Activated B cell treated with CpG ODN at 0.5 μM for 24 hours (primary cell): ENCODE data around the gene IHH. TPM values are rescaled to one million over a fixed set of nuclear protein-coding genes. Genes with fewer than 3 reads are reported as not detected.

ENCODE experiments used
- ATAC-seq: fragments of 200-7000 bp; cut with Tn5 transposase; one replicate; pipeline ENCODE4 v1.10.0; 2021; ENCODE audit warnings: low read depth, mild to moderate bottlenecking, moderate library complexity
- CTCF ChIA-PET: fragments of 350-600 bp; sonication (Branson Sonifier 250); formaldehyde crosslinking; loops from one replicate; lab custom pipeline; 2021; ENCODE audit warnings: antibody characterized with exemption; lab: Charles Lee
- POLR2A ChIA-PET: fragments of 350-600 bp; sonication (Branson Sonifier 250); formaldehyde crosslinking; loops from one replicate; lab custom pipeline; 2021; ENCODE audit warnings: antibody characterized with exemption; lab: Charles Lee
- DNase-seq: peaks from one replicate; pipeline ENCODE4 v3.0.0; 2022
- H3K27ac Mint-ChIP-seq: one replicate; pipeline ENCODE4 v1.8.0; 2020; ENCODE audit warnings: mixed read lengths
- H3K27me3 Mint-ChIP-seq: one replicate; pipeline ENCODE4 v1.8.0; 2021; ENCODE audit warnings: mixed read lengths
- H3K36me3 Mint-ChIP-seq: one replicate; pipeline ENCODE4 v1.8.0; 2021; ENCODE audit warnings: low read depth, mixed read lengths
- H3K4me1 Mint-ChIP-seq: one replicate; pipeline ENCODE4 v1.8.0; 2021; ENCODE audit warnings: mixed read lengths
- H3K4me3 Mint-ChIP-seq: one replicate; pipeline ENCODE4 v1.8.0; 2020; ENCODE audit warnings: mild to moderate bottlenecking, mixed read lengths
- H3K9me3 Mint-ChIP-seq: one replicate; pipeline ENCODE4 v1.8.0; 2020; ENCODE audit warnings: mixed read lengths
- intact Hi-C: fragments of 100-400 bp; cut with micrococcal nuclease; formaldehyde crosslinking; loops from one replicate; pipeline ENCODE4 v1.15.1; 2024
- total RNA-seq: library from RNA; stranded (reverse); gene quantifications from 2 replicates; pipeline ENCODE4 v1.2.3, GENCODE V29; 2022
- TF ChIP-seq, protein P1 (sequence below): fragments of 200-600 bp; IDR thresholded peaks from one replicate; pipeline ENCODE4 v1.8.0; 2022; ENCODE audit warnings: antibody characterized with exemption, mild to moderate bottlenecking

IHH gene
- total RNA-seq, 1 donor from 2014 or later = not detected

DNA sequence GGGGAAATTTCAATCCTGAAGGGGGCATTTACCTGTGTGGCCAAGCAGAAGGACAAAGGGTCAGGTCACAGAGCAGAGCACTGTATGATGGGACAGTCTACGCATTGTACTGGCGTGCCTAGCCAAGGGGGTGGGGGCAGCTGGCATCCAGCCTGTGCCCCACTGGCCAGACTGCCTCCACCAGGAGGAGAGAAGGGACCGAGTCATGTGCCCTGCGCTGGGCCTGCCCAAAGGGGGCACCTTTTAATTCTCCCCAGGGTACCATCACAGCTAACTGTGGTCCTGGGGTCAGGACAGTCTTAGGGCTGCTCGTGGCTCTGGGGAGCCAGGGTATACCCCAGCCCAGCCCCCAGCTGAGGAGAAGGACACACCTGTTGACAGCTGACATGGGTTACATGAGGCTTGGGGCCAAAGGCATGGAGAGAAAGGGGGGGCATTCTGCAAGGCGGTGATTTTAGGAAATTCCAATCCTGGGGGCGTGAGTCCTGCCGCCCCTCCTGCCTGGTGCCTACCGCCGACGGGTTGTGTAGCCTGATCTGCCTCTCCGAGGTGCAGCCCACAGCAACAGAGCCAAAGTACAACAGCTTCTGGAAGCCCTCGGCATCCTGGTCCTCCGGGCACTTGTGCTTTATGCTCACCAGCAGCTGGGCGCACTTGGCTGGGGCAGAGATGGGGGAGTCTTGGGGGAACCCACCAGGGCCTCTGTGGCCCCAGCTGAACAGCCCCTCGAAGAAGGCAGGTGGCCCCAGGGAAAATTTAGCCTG, 30.4 kb downstream of the IHH start:
- H3K27me3 Mint-ChIP-seq = peaks cover 36% of the 10 kb centered on the region
- POLR2A ChIA-PET = no interaction called here
- no peaks in the 10 kb centered on the region for H3K4me1 Mint-ChIP-seq

DNA sequence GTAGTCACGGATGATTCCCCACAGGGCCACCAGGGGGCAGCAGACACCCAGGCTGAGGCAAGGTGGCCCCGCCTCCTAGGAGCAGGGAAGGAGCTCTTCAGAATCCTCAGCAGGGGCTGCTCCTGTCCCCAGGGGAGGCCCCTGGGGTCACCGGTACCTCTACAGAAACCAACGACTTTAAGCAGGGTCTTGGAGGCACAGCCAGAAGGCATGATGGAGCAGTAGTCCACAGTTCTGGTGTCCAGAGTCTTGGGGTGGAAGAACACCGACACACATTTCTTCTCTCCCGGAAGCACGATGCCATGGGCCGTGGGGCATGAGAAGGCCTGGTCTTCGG, 30.9 kb downstream of the IHH start:
- TF ChIP-seq, protein P1, sequence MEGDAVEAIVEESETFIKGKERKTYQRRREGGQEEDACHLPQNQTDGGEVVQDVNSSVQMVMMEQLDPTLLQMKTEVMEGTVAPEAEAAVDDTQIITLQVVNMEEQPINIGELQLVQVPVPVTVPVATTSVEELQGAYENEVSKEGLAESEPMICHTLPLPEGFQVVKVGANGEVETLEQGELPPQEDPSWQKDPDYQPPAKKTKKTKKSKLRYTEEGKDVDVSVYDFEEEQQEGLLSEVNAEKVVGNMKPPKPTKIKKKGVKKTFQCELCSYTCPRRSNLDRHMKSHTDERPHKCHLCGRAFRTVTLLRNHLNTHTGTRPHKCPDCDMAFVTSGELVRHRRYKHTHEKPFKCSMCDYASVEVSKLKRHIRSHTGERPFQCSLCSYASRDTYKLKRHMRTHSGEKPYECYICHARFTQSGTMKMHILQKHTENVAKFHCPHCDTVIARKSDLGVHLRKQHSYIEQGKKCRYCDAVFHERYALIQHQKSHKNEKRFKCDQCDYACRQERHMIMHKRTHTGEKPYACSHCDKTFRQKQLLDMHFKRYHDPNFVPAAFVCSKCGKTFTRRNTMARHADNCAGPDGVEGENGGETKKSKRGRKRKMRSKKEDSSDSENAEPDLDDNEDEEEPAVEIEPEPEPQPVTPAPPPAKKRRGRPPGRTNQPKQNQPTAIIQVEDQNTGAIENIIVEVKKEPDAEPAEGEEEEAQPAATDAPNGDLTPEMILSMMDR = no peak
- DNase-seq (peak; percentile 65), ATAC-seq (peak; percentile 87)
- H3K9me3 Mint-ChIP-seq = no peaks in the 10 kb centered on the region
- no peak overlapping the region for H3K27ac Mint-ChIP-seq
- ChIA-PET POLR2A (no interaction called here), CTCF (interaction anchor here (0.5 to 3.6 kb wide), 18 partner anchors 8 to 500 kb away, joined by 3 to 40 read pairs (median 3); no protein-coding TSS in a partner anchor)
- H3K4me1 Mint-ChIP-seq = no peaks in the 10 kb centered on the region
- intact Hi-C loops = loop anchor here (1.0 kb wide), 4 partner anchors 26 to 176 kb away; no protein-coding TSS in a partner anchor
- H3K4me3 Mint-ChIP-seq = no peak overlapping the region
- peaks cover 35% of the 10 kb centered on the region for H3K27me3 Mint-ChIP-seq
- H3K36me3 Mint-ChIP-seq = no peaks in the 10 kb centered on the region

More for the DNA sequence above, 30.4 kb downstream of the IHH start:
- TF ChIP-seq, protein P1 = no peak
- Mint-ChIP-seq H3K36me3 (no peaks in the 10 kb centered on the region), H3K9me3 (no peaks in the 10 kb centered on the region), H3K27ac (no peak overlapping the region), H3K4me3 (no peak overlapping the region)
- intact Hi-C loops = no loop called here
- ATAC-seq = no peak
- DNase-seq = no peak
- CTCF ChIA-PET = interaction anchor here (0.5 to 3.6 kb wide), 17 partner anchors 8 to 499 kb away, joined by 3 to 40 read pairs (median 3); no protein-coding TSS in a partner anchor

DNA sequence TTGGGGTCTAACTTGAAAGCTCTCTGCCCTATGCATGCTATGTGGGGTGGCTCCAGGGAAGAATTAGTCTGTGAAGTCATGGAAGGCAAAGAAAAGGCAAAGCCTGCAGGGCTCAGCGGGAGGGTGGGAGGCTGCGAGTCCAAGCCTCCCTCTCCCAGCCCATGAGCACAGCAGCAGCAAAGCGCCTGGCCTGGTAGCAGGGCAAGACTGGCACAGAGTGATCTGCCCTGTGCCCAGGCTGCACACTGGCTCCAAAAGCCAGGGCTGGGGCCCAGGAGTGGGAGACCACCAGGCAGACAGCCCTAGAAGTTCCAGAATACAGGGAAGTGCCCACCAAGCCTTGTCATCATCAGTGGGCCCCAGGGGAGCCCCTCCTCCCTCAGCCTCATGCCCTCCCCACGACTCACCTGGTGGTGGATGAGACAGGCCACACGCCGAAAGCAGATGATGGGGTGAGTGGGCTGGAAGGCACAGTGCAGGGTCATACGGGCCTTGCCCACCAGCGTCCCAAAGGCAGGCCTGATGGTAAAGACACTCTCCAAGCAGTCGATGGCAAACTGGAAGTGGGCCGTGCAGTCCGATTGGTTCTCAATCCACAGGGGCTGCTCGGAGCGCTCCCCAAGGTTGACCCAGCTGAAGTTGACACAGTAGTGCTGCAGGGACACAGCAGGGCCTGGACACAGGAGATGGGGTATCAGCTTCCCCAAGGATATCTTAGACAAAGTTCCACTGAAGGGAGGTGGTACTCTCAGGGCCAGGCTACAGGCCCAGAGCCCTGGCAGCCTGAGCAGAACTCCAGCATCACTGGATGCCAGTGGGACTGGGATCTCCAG, 31.5 kb downstream of the IHH start:
- ATAC-seq (no peak), DNase-seq (no peak)
- intact Hi-C loops = loop anchor here (1.0 kb wide), 4 partner anchors 26 to 176 kb away; no protein-coding TSS in a partner anchor
- Mint-ChIP-seq H3K27me3 (peaks cover 31% of the 10 kb centered on the region), H3K4me3 (no peak overlapping the region), H3K9me3 (no peaks in the 10 kb centered on the region), H3K36me3 (no peaks in the 10 kb centered on the region), H3K27ac (no peak overlapping the region), H3K4me1 (no peaks in the 10 kb centered on the region)
- ChIA-PET POLR2A (no interaction called here), CTCF (interaction anchor here (0.7 to 3.6 kb wide), 16 partner anchors 8 to 501 kb away, joined by 3 to 40 read pairs (median 3); no protein-coding TSS in a partner anchor)
- TF ChIP-seq, protein P1 = no peak

DNA sequence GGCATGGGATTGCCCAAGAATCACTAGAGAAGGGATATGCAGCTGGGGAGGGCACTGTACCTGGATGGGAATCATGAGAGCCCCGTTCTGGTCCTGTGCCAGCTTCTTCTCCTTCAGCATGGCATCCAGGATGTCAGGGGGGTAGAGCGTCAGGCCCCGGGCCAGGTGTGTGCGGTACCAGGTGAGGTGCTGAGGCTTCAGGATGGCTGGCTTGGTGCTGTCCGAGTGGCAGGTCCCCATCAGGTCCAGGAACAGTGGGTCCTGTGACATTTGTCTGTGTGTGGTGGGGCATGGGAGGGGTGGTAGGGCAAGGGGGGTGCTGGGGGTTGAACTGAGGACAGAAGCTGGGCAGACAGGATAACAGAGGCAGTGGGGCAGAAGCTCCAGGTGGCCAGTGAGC, 32.6 kb downstream of the IHH start:
- peaks cover 28% of the 10 kb centered on the region for H3K27me3 Mint-ChIP-seq
- ChIA-PET CTCF (interaction anchor here (1.5 kb wide), 1 partner anchor 127 kb away, joined by 4 read pairs; no protein-coding TSS in a partner anchor), POLR2A (no interaction called here)
- no peaks in the 10 kb centered on the region for H3K36me3 Mint-ChIP-seq
- no peak for DNase-seq
- no peak overlapping the region for H3K4me3 Mint-ChIP-seq
- no peak for ATAC-seq
- no peaks in the 10 kb centered on the region for H3K4me1 Mint-ChIP-seq
- H3K9me3 Mint-ChIP-seq = no peaks in the 10 kb centered on the region
- TF ChIP-seq, protein P1 = no peak
- H3K27ac Mint-ChIP-seq = no peak overlapping the region
- intact Hi-C loops = no loop called here
